Tongue (tissue), 2 donors: ENCODE results near the gene DDX39B. TPM values are rescaled to one million over a fixed set of nuclear protein-coding genes. Genes with fewer than 3 reads are reported as not detected.
"Not testable (repeated sequence)": the region's sequence is repeated elsewhere in the genome, so short reads cannot be mapped to it uniquely, and the experiment has no call there.

Experiments used
- DNase-seq: peaks from one replicate; pipeline ENCODE4 v3.0.0-alpha.2; 2015
- total RNA-seq: library from RNA; depleted of rRNA; stranded (reverse); fragments of >200 nt; gene quantifications from one replicate; pipeline ENCODE4 v1.2.3, GENCODE V29; 2014

Gene DDX39B
- total RNA-seq, 1 donor from 2014 or later = 319 TPM

GRCh38 chr6:31528821-31529328, 12.9 kb downstream of the DDX39B start, which contains the start of gene MCCD1:
MCCD1 (plus strand) TSS chr6:31528962; CDS start chr6:31529015, 53 bp downstream.
- DNase-seq = no peak

DNA sequence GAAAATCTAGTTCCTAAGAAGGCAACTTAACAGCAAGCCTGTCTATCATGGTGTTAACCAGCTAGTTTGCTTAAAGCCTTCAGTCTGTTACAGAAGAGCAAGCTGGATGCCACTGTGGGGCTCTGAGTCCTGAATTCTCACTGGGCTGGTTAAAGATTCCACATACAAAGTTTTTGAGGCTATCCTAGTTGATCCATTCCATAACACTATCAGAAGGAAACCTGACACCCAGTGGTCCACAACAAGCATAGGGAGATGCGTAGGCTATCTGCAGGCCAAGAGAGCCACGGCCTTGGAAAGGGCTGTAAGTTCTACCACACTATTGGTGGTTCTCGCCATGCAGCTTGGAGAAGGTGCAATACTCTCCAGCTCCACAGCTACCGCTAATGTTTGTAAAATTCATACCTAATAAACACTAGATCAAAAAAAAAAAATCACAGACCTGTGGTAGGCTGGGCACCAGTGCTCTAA, 13.5 kb downstream of the DDX39B start:
- no peak for DNase-seq

- DNase-seq = no peak
Observed at GRCh38 chr6:31525932-31526591, 15.7 kb downstream of the DDX39B start.

DNA sequence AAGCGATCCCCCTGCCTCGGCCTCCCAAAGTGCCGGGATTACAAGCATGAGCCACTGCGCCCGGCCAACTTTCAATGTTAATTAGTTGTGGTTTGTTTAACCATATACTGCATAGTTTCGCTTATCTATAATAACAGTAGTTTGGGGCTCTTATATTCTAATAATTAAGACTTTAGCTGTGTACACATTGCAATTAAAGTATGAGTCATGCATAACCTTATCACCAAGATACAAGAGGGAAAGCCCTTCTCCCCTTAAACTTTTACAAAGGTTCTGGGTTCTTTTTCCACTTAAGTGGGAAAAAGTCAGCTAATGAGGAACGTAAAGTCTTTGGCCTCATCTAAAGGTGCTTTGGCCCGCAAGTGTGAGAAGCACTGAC, 16.3 kb downstream of the DDX39B start:
- DNase-seq = no peak

GRCh38 chr6:31521835-31522234, 20.0 kb downstream of the DDX39B start:
- no peak for DNase-seq

GRCh38 chr6:31513456-31514165, 28.2 kb downstream of the DDX39B start:
- DNase-seq = no peak

DNA sequence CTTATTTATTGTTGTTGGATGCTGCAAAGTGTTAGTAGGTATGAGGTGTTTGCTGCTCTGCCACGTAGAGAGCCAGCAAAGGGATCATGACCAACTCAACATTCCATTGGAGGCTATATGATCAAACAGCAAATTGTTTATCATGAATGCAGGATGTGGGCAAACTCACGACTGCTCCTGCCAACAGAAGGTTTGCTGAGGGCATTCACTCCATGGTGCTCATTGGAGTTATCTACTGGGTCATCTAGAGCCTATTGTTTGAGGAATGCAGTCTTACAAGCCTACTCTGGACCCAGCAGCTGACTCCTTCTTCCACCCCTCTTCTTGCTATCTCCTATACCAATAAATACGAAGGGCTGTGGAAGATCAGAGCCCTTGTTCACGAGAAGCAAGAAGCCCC, 31.8 kb downstream of the DDX39B start:
- DNase-seq = no peak

GRCh38 chr6:31509036-31509435, 32.8 kb downstream of the DDX39B start:
- not testable (repeated sequence) for DNase-seq

GRCh38 chr6:31502586-31502985, 39.2 kb downstream of the DDX39B start:
- DNase-seq = no peak

DNA sequence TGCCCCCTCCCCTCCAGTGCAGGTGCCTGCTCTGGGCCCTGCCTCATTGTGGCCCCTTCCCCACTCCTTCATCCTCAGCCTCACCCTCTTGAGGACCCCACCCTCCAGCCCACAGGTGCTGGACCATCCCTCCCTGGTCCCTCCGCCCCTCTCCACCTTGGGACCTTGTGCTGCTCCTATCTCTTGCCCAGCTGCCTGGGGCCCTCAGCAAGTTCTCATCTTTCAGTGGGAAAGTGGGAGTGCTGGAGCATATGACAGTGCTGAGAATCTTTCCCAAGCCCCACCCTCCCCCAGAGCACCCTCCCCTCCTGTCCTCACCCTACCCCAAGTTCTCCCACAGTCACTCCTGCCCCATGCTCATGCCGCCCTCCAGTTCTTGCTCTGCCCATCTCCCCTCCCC, 42.2 kb downstream of the DDX39B start:
- not testable (repeated sequence) for DNase-seq

GRCh38 chr6:31498748-31499147, 43.1 kb downstream of the DDX39B start:
- DNase-seq = no peak

GRCh38 chr6:31497531-31498476, 44.0 kb downstream of the DDX39B start, which contains the start of gene MICB:
MICB (plus strand) TSS chr6:31498145; CDS start chr6:31498194, 49 bp downstream.
- peak; percentile 59 for DNase-seq

DNA sequence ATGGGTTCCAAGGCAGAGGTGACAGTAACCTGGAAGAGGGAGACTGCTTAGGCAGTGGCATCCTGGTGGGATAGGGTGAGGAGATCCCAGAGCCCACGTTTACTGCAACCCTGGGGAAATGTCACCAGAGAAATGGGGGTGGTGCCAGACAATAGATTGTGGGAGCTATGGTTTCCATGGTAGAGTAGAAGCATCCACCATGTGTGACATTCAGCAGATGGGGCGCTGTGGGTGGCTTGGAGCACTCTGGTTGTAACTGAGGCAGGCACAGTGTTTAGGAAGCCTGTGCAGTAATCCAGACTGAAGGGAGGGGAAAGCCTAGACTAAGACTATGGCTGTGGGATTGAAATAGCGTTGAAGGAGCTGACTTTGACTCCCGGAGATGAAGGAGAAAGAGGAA, 45.0 kb downstream of the DDX39B start:
- DNase-seq = not testable (repeated sequence)

- no peak for DNase-seq
Observed at GRCh38 chr6:31495580-31495979, 46.2 kb downstream of the DDX39B start.

DNA sequence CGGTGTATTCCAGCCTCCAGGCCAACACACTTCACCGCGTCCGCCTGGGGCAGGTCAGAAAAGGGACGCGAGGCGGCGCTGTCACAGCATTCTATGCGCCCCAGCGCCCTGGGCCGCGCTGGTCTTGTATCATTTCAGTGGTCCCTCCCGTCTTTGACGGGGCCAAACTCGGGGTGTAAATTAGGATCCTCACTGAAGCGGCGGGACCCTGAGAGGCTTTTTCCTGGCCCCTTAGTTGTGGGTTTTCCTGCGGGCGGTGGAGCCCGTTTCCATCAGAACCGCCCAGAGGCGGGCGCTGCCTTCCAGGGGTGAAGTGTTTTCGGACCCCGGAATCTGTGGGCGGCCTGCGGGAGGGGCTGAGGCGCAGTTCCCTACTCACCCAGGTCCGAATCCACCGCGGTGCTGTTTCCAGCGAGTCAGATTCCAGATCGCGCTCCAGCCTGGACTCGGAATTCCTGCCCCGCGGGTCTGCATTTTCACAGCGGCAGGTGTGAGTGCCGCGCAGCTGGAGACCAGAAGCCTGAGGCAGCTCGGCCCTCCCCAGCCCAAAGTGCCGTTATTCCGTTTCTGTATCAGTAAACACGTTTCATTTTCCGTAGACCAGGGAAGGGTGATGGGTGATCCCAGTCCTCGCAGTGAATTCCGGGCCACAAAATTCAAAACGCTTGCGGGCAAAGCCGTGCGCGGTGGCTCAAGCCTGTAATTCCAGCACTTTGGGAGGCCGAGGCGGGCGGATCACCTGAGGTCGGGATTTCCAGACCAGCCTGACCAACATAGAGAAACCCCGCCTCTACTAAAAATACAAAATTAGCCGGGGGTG, 47.7 kb downstream of the DDX39B start:
- peak; percentile 64 for DNase-seq

GRCh38 chr6:31493550-31493874, 48.3 kb downstream of the DDX39B start:
- not testable (repeated sequence) for DNase-seq

DNA sequence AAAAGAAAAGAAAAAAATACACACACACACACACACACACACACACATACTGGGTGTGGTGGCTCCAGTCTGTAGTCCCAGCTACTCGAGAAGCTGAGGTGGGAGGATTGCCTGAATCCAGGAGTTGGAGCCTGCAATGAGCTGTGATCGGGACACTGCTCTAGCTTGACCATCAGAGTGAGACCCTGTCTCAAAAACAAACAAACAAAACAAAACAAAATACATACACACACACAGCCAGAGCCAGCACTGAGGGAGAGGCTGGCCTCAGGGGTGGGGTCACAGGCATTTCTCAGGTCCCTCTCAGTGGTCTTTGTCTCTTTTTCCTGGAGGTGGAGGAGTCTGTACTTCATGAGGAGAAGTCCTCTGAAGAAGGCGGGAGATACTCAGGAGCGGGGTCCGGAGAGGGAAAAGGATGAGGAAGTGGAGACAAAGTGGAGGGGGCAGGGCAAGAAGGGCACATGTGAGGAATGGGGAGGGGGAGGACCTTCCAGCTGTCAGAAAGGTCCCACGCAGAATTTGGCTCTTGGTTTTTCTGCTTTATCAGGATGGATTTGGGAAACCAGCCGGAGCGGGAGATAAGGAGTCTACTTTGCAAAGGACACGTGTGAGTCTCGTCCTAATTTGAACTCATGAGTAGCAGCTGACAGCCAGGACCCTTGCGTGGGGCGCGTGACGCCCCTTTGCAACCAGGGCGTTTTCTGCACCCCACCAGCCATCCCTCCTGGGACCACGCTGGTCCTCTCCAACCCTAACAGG, 51.5 kb downstream of the DDX39B start:
- DNase-seq = no peak

DNA sequence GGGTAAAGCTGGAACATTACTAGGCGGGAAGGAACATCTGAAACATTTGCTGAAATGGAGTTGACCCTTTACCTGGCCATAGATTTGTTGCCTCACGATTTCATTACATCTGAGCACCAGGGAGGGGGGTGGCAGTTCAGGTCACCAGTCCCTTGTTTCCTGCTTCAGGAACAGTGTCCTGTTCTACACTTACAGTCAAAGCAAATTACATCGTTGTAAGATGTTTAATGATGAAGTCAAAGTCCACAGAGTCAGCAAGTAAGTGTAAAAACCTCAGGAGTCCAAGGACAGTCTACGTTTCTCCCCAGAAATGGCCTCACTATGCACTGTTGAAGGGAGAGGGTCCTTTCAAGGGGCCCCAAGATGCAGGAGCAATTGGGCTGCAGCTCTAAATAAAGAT, 52.7 kb downstream of the DDX39B start:
- DNase-seq = no peak

- not testable (repeated sequence) for DNase-seq
Observed at GRCh38 chr6:31487674-31488073, 54.1 kb downstream of the DDX39B start.

GRCh38 chr6:31486065-31486837, 55.6 kb downstream of the DDX39B start:
- DNase-seq = not testable (repeated sequence)
